Superior temporal gyrus (tissue), 1 donor: ENCODE data around the gene TNKS1BP1.

Experiments
- DNase-seq: peaks from one replicate; pipeline ENCODE4 v3.0.0-alpha.2; 2016; ENCODE audit errors: extremely low spot score

Gene TNKS1BP1

GRCh38 chr11:57332694-57333440, 8.1 kb upstream of the TNKS1BP1 start:
- DNase-seq, result no peak

- no peak for DNase-seq
Observed at GRCh38 chr11:57331720-57332119, 7.0 kb upstream of the TNKS1BP1 start.

GRCh38 chr11:57330029-57330428, 5.3 kb upstream of the TNKS1BP1 start:
- no peak for DNase-seq

- no peak for DNase-seq
Observed at GRCh38 chr11:57327721-57328120, 3.0 kb upstream of the TNKS1BP1 start.

- DNase-seq, result no peak
Observed at GRCh38 chr11:57325735-57326048, 940 bp upstream of the TNKS1BP1 start.

DNA sequence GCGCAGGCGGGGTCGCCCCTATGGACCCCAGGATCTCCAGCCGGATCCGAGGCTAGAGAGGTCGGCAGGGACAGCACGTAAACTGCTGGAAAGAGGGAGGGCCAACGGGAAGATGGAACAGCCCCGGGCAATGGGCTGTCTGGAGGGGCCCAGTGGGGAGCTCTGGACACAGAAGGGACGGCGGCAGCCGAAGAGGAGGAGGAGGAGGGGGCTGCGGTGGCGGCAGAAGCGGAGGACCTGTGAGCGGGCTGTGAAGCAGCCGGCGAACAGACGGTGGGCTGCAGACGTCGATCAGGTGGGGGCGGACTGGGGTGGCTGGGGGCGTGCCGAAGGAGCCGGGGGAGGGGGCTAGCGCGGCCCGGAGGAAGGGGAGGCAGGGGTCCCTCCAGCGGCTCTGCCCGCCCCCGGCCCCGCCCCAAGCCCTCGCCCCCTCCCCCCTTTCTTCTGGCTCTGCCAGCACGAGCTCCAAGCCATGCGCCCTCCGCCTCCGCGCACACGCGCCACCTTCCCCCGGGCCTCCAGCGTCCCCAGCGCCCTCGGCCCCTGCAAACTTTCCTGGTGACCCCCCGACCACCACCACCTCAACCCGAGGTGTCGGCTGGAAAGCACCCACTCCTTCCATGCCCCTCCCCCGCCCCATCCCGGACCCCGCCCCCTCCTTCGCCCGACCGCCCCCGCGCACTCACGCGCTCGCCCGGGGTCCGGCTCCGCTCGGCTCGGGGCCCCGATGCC, 432 bp downstream of the TNKS1BP1 start:
- no peak for DNase-seq

- DNase-seq, result peak; percentile 11
Observed at GRCh38 chr11:57323855-57324153, 948 bp downstream of the TNKS1BP1 start.

DNA sequence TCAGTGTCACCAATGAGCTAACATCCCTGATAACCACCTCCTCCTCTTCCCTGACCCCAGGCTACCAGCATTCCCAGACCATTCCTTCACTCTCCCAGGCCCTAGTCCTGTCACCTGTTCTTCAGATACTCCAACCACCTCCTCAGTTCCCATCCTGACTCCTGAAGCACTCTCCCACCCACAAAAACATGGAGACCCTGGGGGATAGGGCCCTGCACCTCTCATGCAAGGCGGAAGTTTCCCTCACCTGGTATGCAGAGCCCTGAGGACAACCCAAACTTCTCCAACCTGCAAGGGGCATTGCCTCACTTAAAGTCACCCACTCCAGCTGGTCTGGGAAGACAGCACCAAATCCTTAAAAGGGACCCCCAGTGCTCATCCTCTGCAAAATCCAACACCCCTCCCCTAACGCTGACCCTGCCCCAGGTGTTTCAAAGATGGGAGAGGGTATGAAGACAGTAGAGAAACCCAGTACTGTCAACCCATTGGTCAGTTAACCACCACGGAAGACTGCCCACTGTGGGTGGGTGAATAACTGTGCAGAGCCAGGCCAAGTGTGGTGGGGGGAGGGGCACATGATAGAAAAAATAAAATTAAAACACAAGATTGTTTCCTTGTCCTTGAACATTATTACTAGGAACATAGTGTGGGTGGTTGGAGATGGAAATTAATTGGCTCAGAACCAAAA, 1.4 kb downstream of the TNKS1BP1 start:
- no peak for DNase-seq

DNA sequence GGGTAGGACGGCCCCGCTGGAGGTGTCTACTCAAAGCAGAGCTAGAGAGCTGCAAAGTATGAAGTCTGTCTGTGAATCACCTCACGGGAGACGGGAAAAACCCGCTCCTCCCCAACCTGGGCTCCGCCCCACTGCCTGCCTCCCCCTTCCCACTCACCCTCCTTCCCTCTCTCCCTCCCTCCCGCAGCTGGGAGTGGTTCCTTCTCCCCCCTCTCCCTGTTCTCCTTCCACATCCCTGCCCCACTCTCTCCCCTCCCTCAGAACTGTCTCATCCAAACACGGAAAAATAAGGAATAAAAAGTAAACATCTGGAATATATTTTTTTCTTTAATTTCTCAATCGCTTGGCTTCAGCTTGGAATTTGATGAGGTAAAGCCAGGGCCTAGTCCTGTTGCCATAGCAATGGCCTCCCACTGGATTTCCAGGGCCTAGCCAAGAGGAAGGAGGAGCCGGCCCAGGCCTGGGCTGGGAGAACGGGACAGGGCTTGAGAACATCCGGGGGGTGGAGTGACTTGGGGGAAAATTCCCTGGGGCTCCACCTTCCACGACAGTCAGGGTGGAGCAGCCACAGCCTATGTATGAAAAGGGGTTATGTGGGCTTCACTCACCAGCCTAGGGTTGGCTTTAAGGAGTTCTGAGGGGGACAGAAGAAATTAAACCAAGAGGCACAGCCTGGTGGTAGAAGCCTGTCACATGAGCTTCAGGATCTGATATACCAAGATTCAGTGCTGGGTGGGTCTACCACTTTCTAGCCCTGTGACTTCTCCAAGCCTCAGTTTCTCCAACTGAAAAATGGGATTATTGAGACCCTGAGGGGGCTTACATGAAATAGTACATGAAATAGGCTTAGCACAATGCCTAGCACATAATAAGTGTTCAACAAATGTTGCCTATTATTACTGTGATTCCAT, 2.2 kb downstream of the TNKS1BP1 start:
- DNase-seq, result peak; percentile 70

DNA sequence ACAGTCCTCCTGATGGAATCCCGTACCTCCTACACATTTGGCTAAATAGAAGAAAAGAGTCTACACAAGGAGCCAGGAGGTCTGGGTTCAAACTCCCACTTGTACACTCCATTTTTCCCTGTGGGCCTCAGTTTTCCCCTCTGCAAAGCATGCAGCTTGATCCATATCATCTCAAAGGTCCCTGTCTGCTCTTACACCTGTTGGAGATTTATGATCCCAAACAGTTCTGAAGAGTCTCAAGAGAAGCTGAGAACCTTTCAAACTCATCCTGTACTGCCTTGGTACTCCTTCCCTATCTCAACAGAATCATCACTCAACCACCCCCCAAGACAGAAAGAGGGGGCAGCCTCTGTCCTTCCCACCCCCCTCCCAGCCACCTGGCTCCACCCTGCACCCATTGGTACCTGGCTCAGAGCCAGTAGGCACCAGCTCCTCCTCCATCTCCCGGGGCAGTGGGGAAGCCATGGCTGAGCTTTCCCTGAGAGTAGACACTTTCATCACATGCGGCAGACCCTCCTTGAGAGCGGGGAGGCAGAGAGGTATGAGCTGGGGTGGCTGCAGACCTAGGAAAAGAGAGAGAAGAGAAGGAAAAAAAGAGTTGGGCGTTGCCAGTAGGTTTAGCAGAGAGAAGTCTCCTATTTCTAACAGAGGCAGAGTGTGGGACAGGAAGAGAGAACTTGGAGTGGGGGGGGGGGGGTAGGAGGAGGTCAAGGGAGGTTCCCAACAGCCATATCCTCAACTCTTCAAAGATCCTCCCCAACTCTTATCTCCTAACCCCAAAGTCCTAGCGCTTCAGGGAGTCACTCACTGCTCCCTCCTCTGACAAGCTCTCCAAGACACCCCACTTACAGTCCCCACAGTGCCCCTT, 3.1 kb downstream of the TNKS1BP1 start:
- DNase-seq, result no peak

GRCh38 chr11:57320719-57321387, 3.9 kb downstream of the TNKS1BP1 start:
- DNase-seq, result no peak

- DNase-seq, result no peak
Observed at GRCh38 chr11:57320067-57320718, 4.6 kb downstream of the TNKS1BP1 start.

DNA sequence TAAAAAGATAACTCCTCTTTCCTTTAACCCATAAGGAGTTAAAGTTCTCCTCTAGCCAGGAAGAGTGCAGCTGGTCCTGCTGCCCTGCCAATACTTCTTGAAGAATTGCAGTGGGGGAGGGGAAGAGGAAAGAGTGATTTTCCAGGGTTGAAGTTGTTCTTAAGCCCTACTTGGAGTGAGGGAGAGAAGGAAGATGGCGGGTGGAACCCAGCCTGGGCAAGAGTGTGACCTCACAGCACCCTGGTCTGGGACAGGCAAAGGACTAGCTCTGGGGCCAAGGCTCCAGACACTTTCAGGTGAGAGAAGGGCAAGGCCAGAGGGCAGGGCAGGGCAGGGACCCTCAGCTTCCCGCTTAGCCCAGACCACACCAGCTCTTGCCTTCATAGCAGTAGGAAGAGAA, 6.6 kb downstream of the TNKS1BP1 start:
- no peak for DNase-seq

DNA sequence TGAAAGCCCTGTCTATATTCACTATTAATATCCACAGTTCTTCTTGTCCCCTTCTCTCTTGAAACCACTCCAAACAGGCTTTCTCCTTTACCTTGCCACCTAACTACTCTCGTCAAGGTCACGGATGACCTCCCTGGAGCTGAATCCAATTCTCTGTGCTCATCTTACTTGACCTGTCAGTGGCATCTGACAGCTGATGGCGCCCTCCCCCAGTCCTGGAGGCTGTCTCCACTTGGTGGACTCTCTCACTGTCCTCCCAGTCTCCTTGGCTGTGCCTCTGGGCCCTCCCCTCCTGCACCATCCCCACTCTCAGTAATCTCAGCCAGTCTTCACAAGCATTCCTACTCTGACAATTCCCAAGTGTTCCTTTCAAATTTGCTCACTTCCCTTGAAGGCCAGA, 8.7 kb downstream of the TNKS1BP1 start:
- no peak for DNase-seq

GRCh38 chr11:57315491-57315890, 9.3 kb downstream of the TNKS1BP1 start:
- DNase-seq, result no peak

DNA sequence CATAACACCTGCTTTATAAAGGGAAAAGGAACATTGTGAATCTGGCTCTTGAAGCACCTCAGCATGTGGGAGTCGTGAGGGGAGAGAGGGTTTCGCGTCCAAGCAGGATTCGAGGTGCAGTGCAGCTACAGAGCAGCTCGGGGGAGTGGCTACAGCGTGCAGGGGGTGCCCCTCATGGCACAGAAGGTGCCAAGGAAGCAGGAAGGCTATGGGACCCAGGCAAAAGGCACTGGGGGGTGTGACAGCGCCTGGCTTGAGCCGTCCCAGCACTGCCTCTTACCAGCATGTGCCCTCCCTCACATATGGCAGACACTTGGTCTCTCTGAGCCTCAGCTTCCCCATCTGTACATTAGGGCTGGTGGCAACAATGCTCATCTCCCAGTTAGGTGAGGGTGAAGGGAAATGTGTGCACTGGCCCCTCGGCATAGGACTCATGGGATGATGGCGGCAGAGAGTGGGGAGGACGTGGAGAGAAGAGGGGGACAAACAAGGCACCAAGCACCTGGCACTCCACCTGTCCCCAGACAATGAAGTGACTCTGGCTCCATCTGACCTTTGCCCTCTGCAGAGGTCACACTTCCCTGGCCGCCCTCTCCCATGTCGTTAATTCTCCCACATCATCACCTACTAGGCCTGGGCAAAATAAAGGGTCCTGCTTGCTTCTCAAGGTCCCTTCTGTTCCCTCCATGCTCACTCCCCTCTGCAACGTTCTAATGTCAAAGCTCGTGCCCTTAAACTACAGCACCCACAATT, 10.4 kb downstream of the TNKS1BP1 start:
- no peak for DNase-seq

DNA sequence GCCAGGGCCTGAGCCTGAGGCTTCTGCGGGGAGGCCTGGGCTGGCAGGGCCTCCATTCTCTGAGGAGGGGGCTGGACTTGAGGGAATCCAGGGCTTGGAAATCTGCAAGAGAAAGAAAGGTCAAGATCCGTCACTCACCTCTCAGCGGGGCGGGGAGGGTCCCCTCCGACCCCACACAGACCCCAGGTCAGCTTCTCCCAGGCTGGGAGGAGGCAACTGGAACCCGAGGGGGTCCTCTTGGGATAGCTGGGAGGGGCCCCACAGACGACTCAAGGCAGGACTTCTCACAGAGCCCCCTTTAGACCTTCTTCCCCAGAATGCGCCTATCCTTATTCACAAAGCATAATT, 11.0 kb downstream of the TNKS1BP1 start:
- DNase-seq, result no peak

DNA sequence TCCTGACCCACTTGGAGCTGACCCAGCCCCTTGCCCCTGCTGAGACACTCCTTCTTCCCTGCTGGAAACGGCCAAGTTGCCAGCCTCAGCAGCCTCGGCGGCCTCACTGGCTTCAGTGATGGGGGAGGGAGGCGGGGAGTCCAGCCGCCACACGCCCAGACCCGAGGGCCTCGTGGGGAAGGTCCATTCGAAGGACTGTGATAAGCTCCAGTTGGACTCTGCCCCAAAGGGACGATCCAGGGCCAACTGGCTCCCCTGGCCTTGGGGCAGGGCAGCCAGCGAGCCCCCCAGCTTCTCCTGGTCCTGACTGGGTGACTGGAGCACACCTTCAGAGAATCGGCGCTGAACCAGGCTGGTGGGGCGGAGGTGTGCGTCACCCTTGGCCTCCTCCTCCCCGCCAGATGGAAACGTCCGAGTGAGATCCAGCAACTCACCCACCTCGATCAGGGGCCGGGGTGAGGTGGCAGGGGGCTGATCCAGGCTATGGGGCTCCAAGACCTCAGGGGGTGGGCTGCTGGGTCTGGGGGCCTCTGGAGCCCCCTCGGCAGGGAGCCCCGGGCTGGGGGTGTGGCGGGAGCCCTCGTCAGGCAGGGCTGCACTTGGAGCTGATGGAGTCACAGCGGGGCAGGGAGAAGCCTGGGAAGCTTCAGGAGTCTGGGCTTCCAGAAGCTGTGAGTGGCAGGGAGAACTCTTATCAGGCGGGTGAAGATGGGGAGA, 11.5 kb downstream of the TNKS1BP1 start:
- DNase-seq, result no peak

DNA sequence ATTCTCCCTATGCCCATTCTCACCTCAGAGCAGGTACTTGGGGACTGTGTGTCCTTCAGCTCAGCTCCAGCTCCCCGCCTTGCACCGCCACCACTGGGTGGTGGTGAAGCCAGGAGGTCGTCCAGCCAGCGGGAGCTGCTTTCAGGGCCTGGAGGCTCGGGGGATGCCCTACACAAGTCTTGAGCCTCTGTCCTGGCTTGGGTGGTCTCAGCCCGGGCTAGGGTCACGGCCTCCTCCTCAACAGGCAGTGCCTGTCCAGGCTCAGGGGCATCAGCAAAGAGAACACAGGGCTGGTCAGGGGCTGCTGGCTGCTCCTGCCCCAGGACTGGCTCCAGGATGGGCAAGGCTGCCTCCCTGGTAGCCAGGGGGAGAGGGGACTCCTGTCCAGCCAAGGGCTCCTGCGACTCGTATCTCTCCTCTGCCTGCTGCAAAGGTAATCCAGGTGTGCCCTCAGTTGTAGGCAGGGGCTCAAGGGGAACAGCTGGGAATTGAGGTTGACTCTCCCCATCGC, 12.2 kb downstream of the TNKS1BP1 start:
- DNase-seq, result no peak
